Panc1 (cell line): ENCODE results near the gene USP38.

ENCODE experiments used
- POLR2AphosphoS5 ChIP-seq: IDR thresholded peaks from 2 replicates; pipeline ENCODE4 v1.6.1; 2012; ENCODE audit warnings: mild to moderate bottlenecking, low read depth, low read length, moderate library complexity
- REST ChIP-seq, 2 experiments: IDR thresholded peaks; 2 replicates each; pipeline ENCODE4 v1.6.1; 2011 to 2012; ENCODE audit warnings: low read depth in 2 of 2, control low read depth in 1 of 2, low read length in 1 of 2, mild to moderate bottlenecking in 1 of 2, moderate library complexity in 1 of 2; ENCODE audit not compliant: insufficient read depth in 1 of 2
- SIN3A ChIP-seq: IDR thresholded peaks from 2 replicates; pipeline ENCODE4 v1.6.1; 2012; ENCODE audit warnings: low read depth, mild to moderate bottlenecking, low read length, moderate library complexity, borderline replicate concordance; ENCODE audit not compliant: insufficient read depth
- TF ChIP-seq, protein P1 (sequence below): fragments of 450-650 bp; IDR thresholded peaks from 2 replicates; pipeline ENCODE4 v1.5.1; 2017; ENCODE audit warnings: mild to moderate bottlenecking

- TF ChIP-seq, protein P1, sequence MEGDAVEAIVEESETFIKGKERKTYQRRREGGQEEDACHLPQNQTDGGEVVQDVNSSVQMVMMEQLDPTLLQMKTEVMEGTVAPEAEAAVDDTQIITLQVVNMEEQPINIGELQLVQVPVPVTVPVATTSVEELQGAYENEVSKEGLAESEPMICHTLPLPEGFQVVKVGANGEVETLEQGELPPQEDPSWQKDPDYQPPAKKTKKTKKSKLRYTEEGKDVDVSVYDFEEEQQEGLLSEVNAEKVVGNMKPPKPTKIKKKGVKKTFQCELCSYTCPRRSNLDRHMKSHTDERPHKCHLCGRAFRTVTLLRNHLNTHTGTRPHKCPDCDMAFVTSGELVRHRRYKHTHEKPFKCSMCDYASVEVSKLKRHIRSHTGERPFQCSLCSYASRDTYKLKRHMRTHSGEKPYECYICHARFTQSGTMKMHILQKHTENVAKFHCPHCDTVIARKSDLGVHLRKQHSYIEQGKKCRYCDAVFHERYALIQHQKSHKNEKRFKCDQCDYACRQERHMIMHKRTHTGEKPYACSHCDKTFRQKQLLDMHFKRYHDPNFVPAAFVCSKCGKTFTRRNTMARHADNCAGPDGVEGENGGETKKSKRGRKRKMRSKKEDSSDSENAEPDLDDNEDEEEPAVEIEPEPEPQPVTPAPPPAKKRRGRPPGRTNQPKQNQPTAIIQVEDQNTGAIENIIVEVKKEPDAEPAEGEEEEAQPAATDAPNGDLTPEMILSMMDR = no peak
- TF ChIP-seq SIN3A (no peak), POLR2AphosphoS5 (no peak), REST (IDR thresholded peaks at IDR 0.05; ENCODE audit: insufficient read depth in 1 of 2, low read depth in 2 of 2, low read length in 1 of 2) (no peak)
These were observed 31.2 kb downstream of the USP38 start for GRCh38 chr4:143215873-143216272.
